HL-60/S4 treated with retinoic acid at 250 ng/mL for 4 days and 3 days (cell line): Measurements from ENCODE around the gene ST8SIA1.
"Not testable (repeated sequence)": the region's sequence is repeated elsewhere in the genome, so short reads cannot be mapped to it uniquely, and the experiment has no call there.

Experiments
- in situ Hi-C: fragments of 300-500 bp; cut with MboI; formaldehyde crosslinking; loops from 2 replicates; pipeline ENCODE4 v1.7.0; 2022; ENCODE audit warnings: low sequenced_read_pairs

Gene ST8SIA1

DNA sequence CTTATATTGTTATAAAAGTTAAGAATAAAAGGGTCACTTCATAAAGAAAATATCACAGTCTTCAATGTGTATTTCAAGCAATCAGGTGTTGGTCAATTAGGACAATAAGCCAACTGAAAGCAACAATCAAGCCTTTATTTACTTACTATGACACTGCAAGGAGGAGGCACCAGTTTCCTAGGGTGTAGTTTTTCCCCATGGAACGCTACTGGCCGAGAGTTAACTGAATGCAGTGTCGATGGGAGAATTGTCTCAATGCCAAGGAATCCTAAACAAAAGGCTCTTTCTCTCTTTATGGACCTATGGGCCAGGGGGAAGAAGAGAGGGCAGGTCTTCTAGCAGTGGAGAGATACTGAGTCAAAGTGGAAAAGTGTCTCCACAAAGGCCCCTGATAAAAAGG lies 146.1 kb downstream of the ST8SIA1 start:
- in situ Hi-C loops, result no loop called here

DNA sequence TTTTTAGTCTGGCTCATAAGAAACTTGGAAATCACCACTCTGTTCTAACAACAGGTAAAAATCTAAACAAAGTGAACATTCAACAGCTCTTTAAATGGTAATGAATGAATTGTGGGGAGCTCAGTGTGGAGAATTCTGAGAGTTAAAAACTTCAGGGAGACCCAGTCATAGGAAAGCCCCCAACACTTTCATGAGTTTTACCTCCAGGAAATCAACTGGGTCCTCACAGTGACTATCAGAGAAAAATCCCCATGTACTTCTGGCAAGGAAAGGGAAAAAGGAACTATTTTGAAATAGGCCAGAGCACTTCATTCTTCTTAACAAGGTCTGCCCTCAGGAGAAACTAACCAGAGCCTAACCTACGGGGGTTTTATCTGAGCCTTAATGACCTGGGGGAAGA lies 153.8 kb downstream of the ST8SIA1 start:
- in situ Hi-C loops, result no loop called here

DNA sequence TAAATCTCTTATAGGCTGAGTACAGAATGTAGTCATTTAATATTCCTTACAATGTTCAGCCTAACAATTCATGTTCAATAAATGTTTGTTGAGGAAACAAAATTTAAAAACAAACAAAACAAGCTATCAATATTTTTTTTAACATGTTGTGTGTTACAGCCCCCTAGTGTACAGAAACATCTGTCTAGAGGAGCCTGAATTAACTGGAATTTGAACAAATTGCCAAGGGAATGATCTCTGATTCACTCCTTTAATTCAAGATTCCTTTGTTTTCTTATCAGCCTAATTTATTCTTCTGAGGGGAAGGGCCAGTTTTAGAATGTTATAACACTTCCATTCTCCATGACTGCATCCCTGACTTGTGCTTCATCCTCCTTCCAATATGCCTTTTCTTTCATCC lies 161.3 kb downstream of the ST8SIA1 start:
- in situ Hi-C loops, result no loop called here

DNA sequence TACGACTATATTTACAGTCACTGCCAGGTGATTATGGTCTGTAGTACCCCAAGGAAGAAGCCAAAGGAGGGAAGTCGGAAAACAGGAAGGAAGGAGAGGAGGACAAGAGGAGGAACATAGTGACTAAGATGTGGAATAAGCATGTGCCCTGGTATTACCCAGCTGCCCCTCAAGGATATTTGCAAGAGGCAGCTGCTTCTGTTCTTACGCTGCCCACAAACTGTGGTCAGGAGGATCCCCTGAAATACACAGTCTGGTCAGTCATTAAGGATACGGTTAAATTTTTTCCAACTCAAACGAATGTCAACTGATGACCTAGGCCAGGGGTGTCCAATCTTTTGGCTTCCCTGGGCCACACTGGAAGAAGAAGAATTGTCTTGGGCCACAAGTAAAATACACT lies 162.0 kb downstream of the ST8SIA1 start:
- in situ Hi-C loops, result no loop called here

DNA sequence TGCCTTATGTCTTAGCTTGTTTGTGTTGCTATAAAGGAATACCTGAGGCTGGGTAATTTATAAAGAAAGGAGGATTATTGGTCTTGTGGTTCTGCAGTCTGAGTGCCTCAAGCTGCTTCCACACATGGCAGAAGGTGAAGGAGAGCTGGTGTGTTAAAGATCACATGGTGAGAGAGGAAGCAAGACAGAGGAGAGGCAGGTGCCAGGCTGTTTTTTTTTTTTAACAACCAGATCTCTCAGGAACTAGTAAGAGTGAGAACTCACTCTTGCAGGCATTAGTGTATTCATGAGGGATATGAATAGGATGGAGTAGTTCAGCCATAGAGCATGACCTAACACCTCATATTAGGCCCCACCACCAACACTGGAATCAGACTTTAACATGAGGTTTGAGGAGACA lies 165.1 kb downstream of the ST8SIA1 start:
- in situ Hi-C loops, result no loop called here

DNA sequence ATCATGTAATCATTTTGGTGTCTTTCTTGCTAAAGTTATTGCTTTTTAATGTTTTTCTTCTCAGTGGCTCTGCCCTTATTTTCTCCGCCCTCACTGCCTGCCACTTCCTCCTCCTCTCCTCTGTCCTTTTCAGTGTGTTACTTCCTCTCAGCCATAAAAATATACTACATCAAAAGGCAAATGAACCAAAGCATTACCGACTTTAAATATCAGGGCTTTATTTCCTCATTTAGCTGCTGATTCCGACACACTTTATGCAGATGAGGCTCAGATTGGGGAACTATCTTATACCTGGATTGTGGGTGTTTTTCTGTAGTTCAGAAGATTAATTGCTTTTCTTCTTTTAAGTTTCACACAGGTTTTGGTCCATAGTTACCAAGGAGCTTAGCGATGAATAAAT lies 170.4 kb downstream of the ST8SIA1 start:
- in situ Hi-C loops, result no loop called here

DNA sequence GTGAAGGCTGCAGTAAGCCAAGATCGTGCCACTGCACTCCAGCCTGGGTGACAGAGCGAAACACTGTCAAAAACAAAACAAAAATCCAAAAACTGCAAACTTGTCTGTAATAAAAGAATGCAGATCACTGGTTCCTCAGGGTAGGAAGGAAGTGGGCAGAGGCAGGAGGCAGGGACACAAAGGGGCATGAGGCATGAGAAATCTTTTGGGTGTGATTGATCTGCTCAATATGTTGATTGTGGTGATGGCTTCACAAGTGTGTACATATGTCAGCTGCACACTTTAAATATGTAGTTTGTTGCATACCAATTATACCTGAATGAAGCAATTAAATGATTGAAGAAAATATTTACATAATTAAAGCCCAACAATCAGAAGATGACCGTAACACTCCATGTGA lies 170.9 kb downstream of the ST8SIA1 start:
- in situ Hi-C loops, result no loop called here

DNA sequence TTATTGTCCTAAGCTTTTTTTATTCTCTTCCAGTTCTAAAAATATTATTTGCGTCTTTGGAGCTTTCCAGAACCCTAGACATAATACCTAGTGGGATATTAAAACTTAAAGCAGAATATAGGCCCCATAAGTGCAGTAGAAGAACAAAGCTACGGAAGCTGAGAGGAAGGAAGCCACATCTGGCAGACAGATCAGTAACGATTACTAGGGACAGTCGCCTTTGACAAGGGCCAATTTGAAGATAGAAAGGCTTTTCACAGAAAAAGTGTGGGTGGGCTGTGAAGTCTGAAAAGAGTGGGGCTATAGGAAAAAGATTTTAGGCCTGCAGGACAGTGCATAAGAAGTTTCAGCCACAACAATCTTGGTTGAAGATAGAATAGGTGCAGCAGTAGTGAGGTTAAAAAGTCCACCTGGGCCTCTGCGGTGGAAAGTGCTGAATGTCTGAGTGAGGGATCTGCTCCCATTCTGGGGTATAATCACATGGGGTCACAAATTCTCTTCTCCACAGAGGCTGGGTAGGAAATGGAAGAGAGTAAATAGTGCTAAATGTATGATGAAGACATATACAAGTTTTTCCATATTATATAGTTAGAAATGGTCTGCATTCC lies 174.0 kb downstream of the ST8SIA1 start:
- in situ Hi-C loops, result no loop called here

DNA sequence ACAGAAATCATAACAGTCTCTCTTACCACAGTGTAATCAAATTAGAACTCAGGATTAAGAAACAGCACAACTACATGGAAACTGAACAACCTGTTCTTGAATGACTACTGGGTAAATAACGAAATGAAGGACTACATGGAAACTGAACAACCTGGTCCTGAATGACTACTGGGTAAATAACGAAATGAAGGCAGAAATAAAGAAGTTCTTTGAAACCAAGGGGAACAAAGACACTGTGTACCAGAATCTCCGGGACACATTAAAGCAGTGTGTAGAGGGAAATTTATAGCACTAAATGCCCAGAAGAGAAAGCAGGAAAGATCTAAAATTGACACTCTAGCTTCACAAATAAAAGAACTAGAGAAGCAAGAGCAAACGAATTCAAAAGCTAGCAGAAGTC lies 185.2 kb downstream of the ST8SIA1 start:
- in situ Hi-C loops, result not testable (repeated sequence)

DNA sequence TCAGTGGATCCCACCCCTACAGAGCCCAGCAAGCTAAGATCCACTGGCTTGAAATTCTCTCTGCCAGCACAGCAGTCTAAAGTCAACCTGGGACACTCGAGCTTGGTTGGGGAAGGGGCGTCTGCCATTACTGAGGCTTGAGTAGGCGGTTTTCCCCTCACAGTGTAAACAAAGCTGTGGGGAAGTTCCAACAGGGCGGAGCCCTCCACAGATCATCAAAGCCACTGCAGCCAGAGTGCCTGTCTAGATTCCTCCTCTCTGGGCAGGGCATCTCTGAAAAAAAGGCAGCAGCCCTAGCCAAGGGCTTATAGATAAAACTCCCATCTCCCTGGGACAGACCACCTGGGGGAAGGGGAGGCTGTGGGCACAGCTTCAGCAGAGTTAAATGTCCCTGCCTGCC lies 187.8 kb downstream of the ST8SIA1 start:
- in situ Hi-C loops, result not testable (repeated sequence)
